Measurements from ENCODE around the gene SLC15A1. TPM values are rescaled to one million over a fixed set of nuclear protein-coding genes. Genes with fewer than 3 reads are reported as not detected.

Gene SLC15A1
- total RNA-seq, 1 experiment from 2014 or later = 2.6 TPM

DNA sequence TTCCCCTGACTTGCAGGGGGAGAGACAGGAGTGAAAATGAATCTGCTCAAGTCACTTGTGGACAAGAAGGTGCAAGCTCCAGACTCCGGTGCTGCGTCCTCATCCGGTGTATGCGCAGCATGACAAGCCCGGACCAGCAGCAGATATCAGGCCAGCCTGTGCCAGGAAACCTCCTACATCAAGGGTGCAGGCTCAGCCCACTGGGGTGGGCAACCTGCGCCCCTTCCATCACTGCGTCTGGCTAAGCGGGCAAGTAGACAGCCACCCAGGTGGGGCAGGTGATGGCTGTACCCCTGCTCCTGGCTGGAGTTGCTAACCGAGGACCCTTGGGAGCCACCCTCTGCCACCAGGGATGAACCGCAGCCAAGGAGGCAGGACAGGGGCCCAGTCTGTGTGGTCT, 32.9 kb upstream of the SLC15A1 start:
- Histone ChIP-seq H3K27me3 (ENCODE audit: insufficient read depth, low read length) (no peaks in the 10 kb centered on the region), H3K9ac (ENCODE audit: low read length) (no peak overlapping the region), H3K4me3 (replicated peaks in 1 of 2; ENCODE audit: low read depth in 1 of 2, low read length in 2 of 2) (no peak overlapping the region), H3K9me3 (ENCODE audit: control insufficient read depth in 1 of 2, insufficient read depth in 1 of 2, low read depth in 1 of 2, low read length in 2 of 2) (no peaks in the 10 kb centered on the region), H4K20me1 (ENCODE audit: insufficient read depth) (no peaks in the 10 kb centered on the region), H3K4me2 (ENCODE audit: low read length) (no peak overlapping the region), H3K4me1 (ENCODE audit: control insufficient read depth in 1 of 2, insufficient read depth in 2 of 2, low read length in 2 of 2) (peaks cover 0 to 8% of the 10 kb centered on the region in 2 experiments; a peak in 1 of 4 replicates), H2AFZ (ENCODE audit: low read depth, low read length, poor library complexity, severe bottlenecking) (no peak overlapping the region), H3K36me3 (ENCODE audit: control insufficient read depth in 1 of 2, insufficient read depth in 2 of 2, low read length in 2 of 2) (no peaks in the 10 kb centered on the region), H3K27ac (ENCODE audit: low read depth, low read length) (no peak overlapping the region), H3K9me2 (ENCODE audit: insufficient read depth) (no peaks in the 10 kb centered on the region), H3K79me2 (ENCODE audit: insufficient read depth, low read length) (no peaks in the 10 kb centered on the region)
- RAD21 ChIA-PET (ENCODE audit: low non-redundant PET in 1 of 2, low total read pairs in 2 of 2, uncharacterized antibody in 2 of 2, unreplicated experiment in 2 of 2) = no interaction called here
- CTCF ChIA-PET = no interaction called here
- intact Hi-C loops (cut with micrococcal nuclease) = no loop called here
- POLR2A ChIA-PET = no interaction called here
- no peak for TF ChIP-seq ZBTB33 (IDR thresholded peaks at IDR 0.05; ENCODE audit: extremely low read depth, insufficient replicate concordance, low read length)
- no peak for TF ChIP-seq EZH2 (IDR thresholded peaks at IDR 0.05)
- TF ChIP-seq MAX (IDR thresholded peaks at IDR 0.05) = no peak
- no peak for TF ChIP-seq CEBPB (IDR thresholded peaks at IDR 0.05; ENCODE audit: low read depth)
- no peak for TF ChIP-seq ELF1 (IDR thresholded peaks at IDR 0.05; ENCODE audit: borderline replicate concordance, low read depth)
- TF ChIP-seq FOSL1 (IDR thresholded peaks at IDR 0.05; ENCODE audit: low read depth) = no peak
- TF ChIP-seq EZH2phosphoT487 (IDR thresholded peaks at IDR 0.05; ENCODE audit: borderline replicate concordance) = no peak
- TF ChIP-seq SRF (IDR thresholded peaks at IDR 0.05; ENCODE audit: low read depth) = no peak
- no peak for TF ChIP-seq TCF7L2 (IDR thresholded peaks at IDR 0.05; ENCODE audit: borderline replicate concordance, extremely low read depth, insufficient read depth, insufficient read length)
- TF ChIP-seq JUND (IDR thresholded peaks at IDR 0.05) = no peak
- no peak for TF ChIP-seq ZNF274 (IDR thresholded peaks at IDR 0.05; ENCODE audit: low read depth, low read length)
- TF ChIP-seq SIN3A (IDR thresholded peaks at IDR 0.05; ENCODE audit: low read depth) = no peak
- ATAC-seq (no peak), DNase-seq (ENCODE audit: low read depth, low spot score) (no peak)
- no TSS peak for BruUV-seq (replicated peaks)

Measured in HCT116 (cell line).